IMR-90 (cell line): ENCODE results near the gene HPSE2. TPM values are rescaled to one million over a fixed set of nuclear protein-coding genes. Genes with fewer than 3 reads are reported as not detected.

ENCODE experiments used
- ATAC-seq: fragments of 200-7000 bp; cut with Tn5 transposase; 2 replicates; pipeline ENCODE4 v1.9.1; 2020; ENCODE audit warnings: low read depth, mild to moderate bottlenecking, moderate library complexity
- BruUV-seq: library from RNA; stranded (reverse); fragments of 400-500 nt; replicated peaks from 2 replicates; lab custom pipeline; 2021; lab: Mats Ljungman, UMichigan
- CTCF ChIA-PET: fragments of 300-600 bp; formaldehyde crosslinking; extraction: SDS; loops from one replicate; lab custom pipeline; 2021; ENCODE audit warnings: antibody characterized with exemption; lab: Yijun Ruan, JAX
- POLR2A ChIA-PET: fragments of 300-600 bp; sonication (Branson Sonifier 250); formaldehyde crosslinking; loops from one replicate; lab custom pipeline; 2022; ENCODE audit warnings: antibody characterized with exemption; ENCODE audit not compliant: unreplicated experiment; lab: Charles Lee
- DNase-seq: peaks from one replicate; pipeline ENCODE4 v3.0.0; 2013
- H2AFZ ChIP-seq: replicated peaks from 2 replicates; pipeline ENCODE3; 2013; ENCODE audit warnings: low read length, mild to moderate bottlenecking; ENCODE audit not compliant: poor library complexity
- H2AK5ac ChIP-seq: 2 replicates; pipeline ENCODE4 v1.6.1; 2013; ENCODE audit warnings: low read depth, low read length, inconsistent platforms
- H2AK9ac ChIP-seq: replicated peaks from 2 replicates; pipeline ENCODE3; 2013; ENCODE audit warnings: mild to moderate bottlenecking, low read depth, low read length, moderate library complexity; ENCODE audit not compliant: poor library complexity
- H2BK120ac ChIP-seq: 2 replicates; pipeline ENCODE4 v1.6.1; 2013; ENCODE audit warnings: low read depth, low read length, inconsistent platforms
- H2BK15ac ChIP-seq: 3 replicates; pipeline ENCODE4 v1.6.1; 2013; ENCODE audit warnings: low read depth, low read length, inconsistent platforms
- H2BK20ac ChIP-seq: 2 replicates; pipeline ENCODE4 v1.6.1; 2013; ENCODE audit warnings: low read depth, mild to moderate bottlenecking, inconsistent platforms, low read length, moderate library complexity
- H2BK5ac ChIP-seq: 2 replicates; pipeline ENCODE4 v1.6.1; 2013; ENCODE audit warnings: mild to moderate bottlenecking, low read depth, low read length, inconsistent platforms; ENCODE audit not compliant: poor library complexity, severe bottlenecking
- H3K14ac ChIP-seq: replicated peaks from 2 replicates; pipeline ENCODE4 v1.6.1; 2013; ENCODE audit warnings: low read depth, low read length, inconsistent platforms
- H3K18ac ChIP-seq: 2 replicates; pipeline ENCODE4 v1.6.1; 2013; ENCODE audit warnings: low read depth, low read length, control low read depth
- H3K23ac ChIP-seq: 2 replicates; pipeline ENCODE4 v1.6.1; 2013; ENCODE audit warnings: low read depth, low read length, inconsistent platforms
- H3K27ac ChIP-seq: 2 replicates; pipeline ENCODE4 v1.5.1; 2013; ENCODE audit warnings: mild to moderate bottlenecking, control low read depth, low read length; ENCODE audit not compliant: insufficient read depth
- H3K27me3 ChIP-seq: 2 replicates; pipeline ENCODE4 v1.6.1; 2013; ENCODE audit warnings: low read length; ENCODE audit not compliant: control insufficient read depth, insufficient read depth
- H3K36me3 ChIP-seq: 2 replicates; pipeline ENCODE4 v1.6.1; 2013; ENCODE audit warnings: low read length, mixed read lengths; ENCODE audit not compliant: control insufficient read depth, insufficient read depth
- H3K4ac ChIP-seq: 2 replicates; pipeline ENCODE4 v1.6.1; 2013; ENCODE audit warnings: low read depth, low read length, inconsistent platforms
- H3K4me1 ChIP-seq: 2 replicates; pipeline ENCODE4 v1.6.1; 2013; ENCODE audit warnings: low read length, mixed read lengths; ENCODE audit not compliant: control insufficient read depth, insufficient read depth
- H3K4me2 ChIP-seq: 2 replicates; pipeline ENCODE4 v1.6.1; 2013; ENCODE audit warnings: low read depth, mild to moderate bottlenecking, control low read depth, low read length, moderate library complexity
- H3K4me3 ChIP-seq: 2 replicates; pipeline ENCODE4 v1.5.1; 2013; ENCODE audit warnings: low read depth, mild to moderate bottlenecking, control low read depth, low read length, moderate library complexity; ENCODE audit not compliant: insufficient read depth
- H3K56ac ChIP-seq: 2 replicates; pipeline ENCODE4 v1.6.1; 2013; ENCODE audit warnings: low read length, inconsistent platforms; ENCODE audit not compliant: insufficient read depth; ENCODE audit errors: extremely low read depth
- H3K79me1 ChIP-seq, 2 experiments: 2 replicates each; pipeline ENCODE4 v1.6.1; 2013; ENCODE audit warnings: low read length in 2 of 2, inconsistent platforms in 1 of 2, low read depth in 1 of 2
- H3K9ac ChIP-seq: 2 replicates; pipeline ENCODE4 v1.6.1; 2013; ENCODE audit warnings: low read depth, low read length, control low read depth
- H3K9me1 ChIP-seq: 2 replicates; pipeline ENCODE4 v1.6.1; 2013; ENCODE audit warnings: low read length, inconsistent platforms; ENCODE audit not compliant: insufficient read depth
- H3K9me3 ChIP-seq: 2 replicates; pipeline ENCODE4 v1.6.1; 2013; ENCODE audit warnings: low read length; ENCODE audit not compliant: control insufficient read depth, insufficient read depth
- H4K20me1 ChIP-seq: 2 replicates; pipeline ENCODE4 v1.6.1; 2013; ENCODE audit warnings: low read length, inconsistent platforms; ENCODE audit not compliant: insufficient read depth
- H4K5ac ChIP-seq: 2 replicates; pipeline ENCODE4 v1.6.1; 2013; ENCODE audit warnings: mild to moderate bottlenecking, low read depth, low read length, control low read depth
- H4K8ac ChIP-seq, 2 experiments: 2 replicates each; pipeline ENCODE4 v1.6.1; 2013; ENCODE audit warnings: low read depth in 2 of 2, low read length in 2 of 2, control low read depth in 1 of 2, inconsistent platforms in 1 of 2
- H4K91ac ChIP-seq: 2 replicates; pipeline ENCODE4 v1.6.1; 2013; ENCODE audit warnings: low read depth, low read length, inconsistent platforms; ENCODE audit not compliant: insufficient read depth
- BHLHE40 ChIP-seq: fragments of 150-350 bp; IDR thresholded peaks from 2 replicates; pipeline ENCODE4 v1.6.1; 2016; ENCODE audit warnings: mild to moderate bottlenecking, low read depth, low read length
- CEBPB ChIP-seq: IDR thresholded peaks from 2 replicates; pipeline ENCODE4 v1.6.1; 2012; ENCODE audit warnings: low read depth, low read length, improper control_type of control experiment
- CHD1 ChIP-seq: IDR thresholded peaks from 2 replicates; pipeline ENCODE4 v1.6.1; 2012; ENCODE audit warnings: low read depth, low read length, improper control_type of control experiment
- FOS ChIP-seq: fragments of 150-350 bp; IDR thresholded peaks from 2 replicates; pipeline ENCODE4 v1.6.1; 2016; ENCODE audit warnings: low read depth, low read length
- MAFK ChIP-seq: IDR thresholded peaks from 2 replicates; pipeline ENCODE4 v1.6.1; 2012; ENCODE audit warnings: low read depth, low read length, improper control_type of control experiment
- MAZ ChIP-seq: IDR thresholded peaks from 2 replicates; pipeline ENCODE4 v1.6.1; 2012; ENCODE audit warnings: low read depth, mild to moderate bottlenecking, low read length, improper control_type of control experiment, moderate library complexity, borderline replicate concordance
- MXI1 ChIP-seq: IDR thresholded peaks from 2 replicates; pipeline ENCODE4 v1.6.1; 2012; ENCODE audit warnings: low read depth, mild to moderate bottlenecking, low read length, moderate library complexity, borderline replicate concordance
- NFE2L2 ChIP-seq: fragments of 150-350 bp; IDR thresholded peaks from 2 replicates; pipeline ENCODE4 v1.6.1; 2016; ENCODE audit warnings: low read depth, mild to moderate bottlenecking, low read length
- RAD21 ChIP-seq: IDR thresholded peaks from 2 replicates; pipeline ENCODE4 v1.6.1; 2012; ENCODE audit warnings: low read length, improper control_type of control experiment
- RCOR1 ChIP-seq: IDR thresholded peaks from 2 replicates; pipeline ENCODE4 v1.6.1; 2012; ENCODE audit warnings: mild to moderate bottlenecking, low read length, improper control_type of control experiment; ENCODE audit not compliant: insufficient replicate concordance
- SMC3 ChIP-seq: fragments of 150-350 bp; IDR thresholded peaks from 2 replicates; pipeline ENCODE4 v1.6.1; 2016; ENCODE audit warnings: low read depth, mild to moderate bottlenecking, antibody characterized with exemption, low read length, moderate library complexity
- WGBS, 2 experiments: methylation state at CpG; one replicate each; pipeline versions ENCODE4 v1.1.5 to v1.1.7; 2013; ENCODE audit warnings: missing lambda C conversion rate in 2 of 2; ENCODE audit not compliant: insufficient read length in 1 of 2; ENCODE audit errors: extremely low coverage in 2 of 2; 5-methylcytosine and 5-hydroxymethylcytosine counted together
- dilution Hi-C: fragments of 300-500 bp; cut with HindIII; formaldehyde crosslinking; loops from one replicate; pipeline ENCODE4 v1.14.3; 2018; ENCODE audit warnings: low sequenced_read_pairs; ENCODE audit not compliant: unreplicated experiment
- in situ Hi-C: fragments of 300-500 bp; cut with MboI; formaldehyde crosslinking; loops from 3 replicates; pipeline ENCODE4 v1.14.3; 2019; ENCODE audit warnings: low sequenced_read_pairs, inconsistent platforms, mixed read lengths
- intact Hi-C: fragments of 100-400 bp; cut with micrococcal nuclease; formaldehyde crosslinking; loops from 2 replicates; pipeline ENCODE4 v1.10.0; 2022
- polyA plus RNA-seq, 3 experiments: library from polyadenylated mRNA; depleted of rRNA; stranded (reverse); fragments of >200 nt; gene quantifications; 2 replicates each; pipeline ENCODE4 v1.2.3, GENCODE V29; 2012; ENCODE audit warnings: low replicate concordance in 1 of 3
- total RNA-seq: library from RNA; depleted of rRNA; stranded (reverse); fragments of >200 nt; gene quantifications from 2 replicates; pipeline ENCODE4 v1.2.3, GENCODE V29; 2012
- TF ChIP-seq, protein P1 (sequence below): conservative IDR thresholded peaks from 2 replicates; pipeline ENCODE4 v1.5.1; 2012; ENCODE audit warnings: mild to moderate bottlenecking, low read depth, low read length, improper control_type of control experiment
- TF ChIP-seq, protein P2 (sequence below): fragments of 150-350 bp; IDR thresholded peaks from 2 replicates; pipeline ENCODE4 v1.6.1; 2016; ENCODE audit warnings: low read depth, mild to moderate bottlenecking, low read length, moderate library complexity, borderline replicate concordance
- TF ChIP-seq, protein P3 (sequence below): fragments of 150-350 bp; IDR thresholded peaks from 2 replicates; pipeline ENCODE4 v1.6.1; 2017; ENCODE audit warnings: mild to moderate bottlenecking, antibody characterized with exemption, low read length, low read depth

HPSE2 gene
- total and polyA plus RNA-seq, 2 of the 4 experiments (the other 2 are of a cell fraction) = not detected

DNA sequence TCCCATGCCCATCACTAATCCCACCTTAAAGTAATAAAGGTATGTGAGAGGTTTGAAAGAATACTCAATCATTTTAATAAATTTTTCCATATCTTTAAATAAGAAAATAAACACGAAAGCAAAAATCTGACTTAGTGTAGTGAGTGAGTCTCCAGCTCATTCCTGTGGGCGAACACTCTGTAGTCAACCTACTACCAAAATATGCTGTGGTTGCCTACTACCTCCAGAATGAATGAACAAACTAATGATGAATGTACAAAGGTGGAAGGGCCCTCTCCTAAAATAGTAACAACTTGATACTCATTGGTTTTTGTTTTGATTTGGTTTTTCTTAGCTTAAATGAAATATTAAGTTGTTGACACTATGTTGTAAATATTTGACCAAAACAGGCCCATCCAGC is 593.4 kb downstream of the HPSE2 start:
- no peak overlapping the region for H2AK5ac ChIP-seq
- no peak overlapping the region for H3K9ac ChIP-seq
- H4K8ac ChIP-seq = no peak overlapping the region
- H2BK20ac ChIP-seq = no peak overlapping the region
- no peak overlapping the region for H2AK9ac ChIP-seq
- no peaks in the 10 kb centered on the region for H3K27me3 ChIP-seq
- intact Hi-C loops = no loop called here
- H2BK15ac ChIP-seq = no peak overlapping the region
- H4K91ac ChIP-seq = no peak overlapping the region
- H3K18ac ChIP-seq = no peak overlapping the region
- H3K9me1 ChIP-seq = no peaks in the 10 kb centered on the region
- H4K5ac ChIP-seq = no peak overlapping the region
- H3K27ac ChIP-seq = no peak overlapping the region
- H2AFZ ChIP-seq = no peak overlapping the region
- no peak for DNase-seq
- H3K4me1 ChIP-seq = no peaks in the 10 kb centered on the region
- no peak overlapping the region for H3K56ac ChIP-seq
- POLR2A ChIA-PET = no interaction called here
- no peak for TF ChIP-seq MXI1
- TF ChIP-seq, protein P1, sequence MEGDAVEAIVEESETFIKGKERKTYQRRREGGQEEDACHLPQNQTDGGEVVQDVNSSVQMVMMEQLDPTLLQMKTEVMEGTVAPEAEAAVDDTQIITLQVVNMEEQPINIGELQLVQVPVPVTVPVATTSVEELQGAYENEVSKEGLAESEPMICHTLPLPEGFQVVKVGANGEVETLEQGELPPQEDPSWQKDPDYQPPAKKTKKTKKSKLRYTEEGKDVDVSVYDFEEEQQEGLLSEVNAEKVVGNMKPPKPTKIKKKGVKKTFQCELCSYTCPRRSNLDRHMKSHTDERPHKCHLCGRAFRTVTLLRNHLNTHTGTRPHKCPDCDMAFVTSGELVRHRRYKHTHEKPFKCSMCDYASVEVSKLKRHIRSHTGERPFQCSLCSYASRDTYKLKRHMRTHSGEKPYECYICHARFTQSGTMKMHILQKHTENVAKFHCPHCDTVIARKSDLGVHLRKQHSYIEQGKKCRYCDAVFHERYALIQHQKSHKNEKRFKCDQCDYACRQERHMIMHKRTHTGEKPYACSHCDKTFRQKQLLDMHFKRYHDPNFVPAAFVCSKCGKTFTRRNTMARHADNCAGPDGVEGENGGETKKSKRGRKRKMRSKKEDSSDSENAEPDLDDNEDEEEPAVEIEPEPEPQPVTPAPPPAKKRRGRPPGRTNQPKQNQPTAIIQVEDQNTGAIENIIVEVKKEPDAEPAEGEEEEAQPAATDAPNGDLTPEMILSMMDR = no peak
- TF ChIP-seq SMC3 = no peak
- TF ChIP-seq, protein P2, sequence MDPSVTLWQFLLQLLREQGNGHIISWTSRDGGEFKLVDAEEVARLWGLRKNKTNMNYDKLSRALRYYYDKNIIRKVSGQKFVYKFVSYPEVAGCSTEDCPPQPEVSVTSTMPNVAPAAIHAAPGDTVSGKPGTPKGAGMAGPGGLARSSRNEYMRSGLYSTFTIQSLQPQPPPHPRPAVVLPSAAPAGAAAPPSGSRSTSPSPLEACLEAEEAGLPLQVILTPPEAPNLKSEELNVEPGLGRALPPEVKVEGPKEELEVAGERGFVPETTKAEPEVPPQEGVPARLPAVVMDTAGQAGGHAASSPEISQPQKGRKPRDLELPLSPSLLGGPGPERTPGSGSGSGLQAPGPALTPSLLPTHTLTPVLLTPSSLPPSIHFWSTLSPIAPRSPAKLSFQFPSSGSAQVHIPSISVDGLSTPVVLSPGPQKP = no peak
- TF ChIP-seq CHD1 = no peak
- TF ChIP-seq MAFK = no peak
- no peak for TF ChIP-seq MAZ
- no peak for TF ChIP-seq RCOR1
- TF ChIP-seq NFE2L2 = no peak
- TF ChIP-seq CEBPB = no peak
- TF ChIP-seq, protein P3, sequence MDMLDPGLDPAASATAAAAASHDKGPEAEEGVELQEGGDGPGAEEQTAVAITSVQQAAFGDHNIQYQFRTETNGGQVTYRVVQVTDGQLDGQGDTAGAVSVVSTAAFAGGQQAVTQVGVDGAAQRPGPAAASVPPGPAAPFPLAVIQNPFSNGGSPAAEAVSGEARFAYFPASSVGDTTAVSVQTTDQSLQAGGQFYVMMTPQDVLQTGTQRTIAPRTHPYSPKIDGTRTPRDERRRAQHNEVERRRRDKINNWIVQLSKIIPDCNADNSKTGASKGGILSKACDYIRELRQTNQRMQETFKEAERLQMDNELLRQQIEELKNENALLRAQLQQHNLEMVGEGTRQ = no peak
- TF ChIP-seq BHLHE40 = no peak
- TF ChIP-seq RAD21 = no peak
- no peak for TF ChIP-seq FOS
- H4K20me1 ChIP-seq = no peaks in the 10 kb centered on the region
- no peak for ATAC-seq
- H3K4me3 ChIP-seq = no peak overlapping the region
- no TSS peak for BruUV-seq
- no peaks in the 10 kb centered on the region for H3K36me3 ChIP-seq
- no peak overlapping the region for H3K23ac ChIP-seq
- no peak overlapping the region for H2BK5ac ChIP-seq
- H3K79me1 ChIP-seq = no peaks in the 10 kb centered on the region
- no peak overlapping the region for H3K4me2 ChIP-seq
- H3K14ac ChIP-seq = no peak overlapping the region
- CTCF ChIA-PET = no interaction called here
- no CpG with 5 or more reads among the region's 2 CpGs for WGBS, 2 experiments
- dilution Hi-C loops = no loop called here
- in situ Hi-C loops = no loop called here
- H2BK120ac ChIP-seq = no peak overlapping the region
- no peaks in the 10 kb centered on the region for H3K9me3 ChIP-seq
- H3K4ac ChIP-seq = no peak overlapping the region
